GM12873 (cell line): ENCODE results near the gene C3orf80.

ENCODE experiments used
- CTCF ChIP-seq: IDR thresholded peaks from 2 replicates; pipeline ENCODE4 v1.5.1; 2012; ENCODE audit warnings: low read depth, mild to moderate bottlenecking, moderate library complexity, low read length, control low read depth; ENCODE audit not compliant: insufficient read depth; ENCODE audit errors: missing control alignments

Gene C3orf80

GRCh38 chr3:160200353-160200752 lies 24.9 kb upstream of the C3orf80 start:
- TF ChIP-seq CTCF = no peak

GRCh38 chr3:160205606-160206005 lies 19.6 kb upstream of the C3orf80 start:
- TF ChIP-seq CTCF = no peak

GRCh38 chr3:160210341-160210740 lies 14.9 kb upstream of the C3orf80 start:
- no peak for TF ChIP-seq CTCF

GRCh38 chr3:160210799-160211221 lies 14.4 kb upstream of the C3orf80 start:
- TF ChIP-seq CTCF = peak; percentile 30

GRCh38 chr3:160213191-160213590 lies 12.0 kb upstream of the C3orf80 start:
- TF ChIP-seq CTCF = no peak

GRCh38 chr3:160217675-160218074 lies 7.5 kb upstream of the C3orf80 start:
- no peak for TF ChIP-seq CTCF

GRCh38 chr3:160218136-160218535 lies 7.1 kb upstream of the C3orf80 start:
- TF ChIP-seq CTCF = no peak

- TF ChIP-seq CTCF = no peak
These were observed 5.2 kb upstream of the C3orf80 start for GRCh38 chr3:160220038-160220437.
